SW 1271 (cell line): ENCODE results near the gene MIEN1.
"Not testable (repeated sequence)": the region's sequence is repeated elsewhere in the genome, so short reads cannot be mapped to it uniquely, and the experiment has no call there.

Source experiments
- DNase-seq, 2 experiments: peaks; one replicate each; lab custom pipeline; 2025; lab: John Stamatoyannopoulos, UW

MIEN1 gene

GRCh38 chr17:39699157-39699817 lies 31.0 kb downstream of the MIEN1 start:
- not testable (repeated sequence) for DNase-seq

- DNase-seq, result no peak
Observed at GRCh38 chr17:39697961-39698360, 32.4 kb downstream of the MIEN1 start.

GRCh38 chr17:39696731-39697130 lies 33.6 kb downstream of the MIEN1 start:
- DNase-seq, result no peak

- no peak for DNase-seq
Observed at GRCh38 chr17:39695089-39695474, 35.2 kb downstream of the MIEN1 start.

GRCh38 chr17:39694593-39694992 lies 35.7 kb downstream of the MIEN1 start:
- no peak for DNase-seq

- DNase-seq, result no peak
Observed at GRCh38 chr17:39688945-39689344, 41.4 kb downstream of the MIEN1 start.

GRCh38 chr17:39688475-39688835 lies 41.9 kb downstream of the MIEN1 start:
- DNase-seq, result no peak

GRCh38 chr17:39687546-39688474 lies 42.5 kb downstream of the MIEN1 start, which contains the start of gene PGAP3:
Gene PGAP3 (minus strand): TSS chr17:39688057. CDS start chr17:39688014, 43 bp downstream.
- no peak for DNase-seq

- DNase-seq, result no peak
Observed at GRCh38 chr17:39687101-39687545, 43.2 kb downstream of the MIEN1 start.

- DNase-seq, result no peak
Observed at GRCh38 chr17:39684369-39685192, 45.8 kb downstream of the MIEN1 start.

GRCh38 chr17:39683295-39683939 lies 46.9 kb downstream of the MIEN1 start:
- DNase-seq, result no peak

- no peak for DNase-seq
Observed at GRCh38 chr17:39679521-39680192, 50.7 kb downstream of the MIEN1 start.
